Measurements from ENCODE around the gene MIER2. TPM values are rescaled to one million over a fixed set of nuclear protein-coding genes. Genes with fewer than 3 reads are reported as not detected.

The MIER2 gene
- polyA plus RNA-seq, 3 donors, result 3.6 to 21.9 (median 6.9) TPM

DNA sequence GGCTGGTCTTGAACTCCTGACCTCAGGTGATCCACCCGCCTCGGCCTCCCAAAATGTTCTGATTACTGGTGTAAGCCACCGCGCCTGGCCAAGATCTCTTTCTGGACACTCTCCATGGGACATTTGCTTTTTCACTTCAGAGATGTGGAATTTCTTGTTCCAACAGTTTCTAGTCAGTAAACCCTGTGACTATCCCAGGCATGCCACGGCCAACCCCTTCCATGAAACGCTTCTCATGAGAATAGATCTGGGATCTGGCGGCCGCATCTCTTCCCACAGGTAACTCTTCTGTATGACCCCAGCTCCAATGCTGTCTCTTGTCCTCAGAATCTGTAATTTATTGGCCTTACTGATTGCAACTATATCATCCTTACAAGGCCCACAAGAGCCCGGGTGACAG is 69.6 kb downstream of the MIER2 start:
- peaks cover 0 to 1% (median 0%) of the 10 kb centered on the region in 7 donors for H3K9me3 Mint-ChIP-seq
- no peak overlapping the region for H3K27ac Mint-ChIP-seq
- Histone ChIP-seq H3K9me3 (replicated peaks in 1 of 2; ENCODE audit: control insufficient read depth in 1 of 2, insufficient read depth in 1 of 2, low read length in 2 of 2) (no peaks in the 10 kb centered on the region), H2AFZ (ENCODE audit: insufficient read depth, low read depth, low read length, poor library complexity, severe bottlenecking) (no peak overlapping the region), H3K27me3 (ENCODE audit: control insufficient read depth in 2 of 2, insufficient read depth in 2 of 2, low read length in 2 of 2) (peaks cover 0 to 7% of the 10 kb centered on the region in 2 donors), H4K20me1 (ENCODE audit: insufficient read depth, low read length) (no peaks in the 10 kb centered on the region), H3K36me3 (replicated peaks in 1 of 2; ENCODE audit: control insufficient read depth in 1 of 2, insufficient read depth in 2 of 2, low read length in 2 of 2) (no peaks in the 10 kb centered on the region), H3K4me1 (ENCODE audit: control insufficient read depth in 1 of 2, insufficient read depth in 2 of 2, low read length in 2 of 2) (no peaks in the 10 kb centered on the region), H3K4me3 (replicated peaks in 1 of 3; ENCODE audit: low read depth in 2 of 3, low read length in 3 of 3) (no peak overlapping the region), H3K9ac (ENCODE audit: insufficient read depth, low read length, poor library complexity, severe bottlenecking) (no peak overlapping the region), H3K27ac (ENCODE audit: low read depth in 1 of 2, low read length in 2 of 2) (no peak overlapping the region), H3K4me2 (replicated peaks; ENCODE audit: extremely low read depth, low read length, poor library complexity, severe bottlenecking) (no peak overlapping the region), H3K79me2 (ENCODE audit: insufficient read depth, low read length) (no peaks in the 10 kb centered on the region)
- TF ChIP-seq CTCF (IDR thresholded peaks at IDR 0.05), result no peak
- H3K36me3 Mint-ChIP-seq, result no peaks in the 10 kb centered on the region
- intact Hi-C loops (cut with micrococcal nuclease), result no loop called here
- no peaks in the 10 kb centered on the region for H3K4me1 Mint-ChIP-seq
- H3K4me3 Mint-ChIP-seq, result no peak overlapping the region
- no peak for DNase-seq
- WGBS (ENCODE audit: insufficient coverage), result 93% methylated on average over 7 of the region's 9 CpGs
- peaks cover 15 to 38% (median 27%) of the 10 kb centered on the region in 3 donors for H3K27me3 Mint-ChIP-seq (ENCODE audit: low read depth in 3 of 3)

- H3K9me3 Mint-ChIP-seq, result peaks cover 0 to 1% (median 0%) of the 10 kb centered on the region in 7 donors
- H3K4me1 Mint-ChIP-seq, result no peaks in the 10 kb centered on the region
Observed at GRCh38 chr19:273393-273792, 71.2 kb downstream of the MIER2 start.

More at GRCh38 chr19:273393-273792, 71.2 kb downstream of the MIER2 start:
- Mint-ChIP-seq H3K4me3 (no peak overlapping the region), H3K27me3 (ENCODE audit: low read depth in 3 of 3) (peaks cover 13 to 40% (median 26%) of the 10 kb centered on the region in 3 donors), H3K36me3 (no peaks in the 10 kb centered on the region), H3K27ac (no peak overlapping the region)
- no peaks in the 10 kb centered on the region for H3K4me1 ChIP-seq (ENCODE audit: control insufficient read depth in 1 of 2, insufficient read depth in 2 of 2, low read length in 2 of 2)
- H3K4me3 ChIP-seq (replicated peaks in 1 of 3; ENCODE audit: low read depth in 2 of 3, low read length in 3 of 3), result no peak overlapping the region
- H3K79me2 ChIP-seq (ENCODE audit: insufficient read depth, low read length), result no peaks in the 10 kb centered on the region
- no peak overlapping the region for H3K9ac ChIP-seq (ENCODE audit: insufficient read depth, low read length, poor library complexity, severe bottlenecking)
- 87% methylated on average over 4 of the region's 6 CpGs for WGBS (ENCODE audit: insufficient coverage)
- H3K36me3 ChIP-seq (replicated peaks in 1 of 2; ENCODE audit: control insufficient read depth in 1 of 2, insufficient read depth in 2 of 2, low read length in 2 of 2), result no peaks in the 10 kb centered on the region
- H3K27ac ChIP-seq (ENCODE audit: low read depth in 1 of 2, low read length in 2 of 2), result no peak overlapping the region
- H3K4me2 ChIP-seq (replicated peaks; ENCODE audit: extremely low read depth, low read length, poor library complexity, severe bottlenecking), result no peak overlapping the region
- no peaks in the 10 kb centered on the region for H4K20me1 ChIP-seq (ENCODE audit: insufficient read depth, low read length)
- no peak for TF ChIP-seq CTCF (IDR thresholded peaks at IDR 0.05)
- H3K9me3 ChIP-seq (replicated peaks in 1 of 2; ENCODE audit: control insufficient read depth in 1 of 2, insufficient read depth in 1 of 2, low read length in 2 of 2), result no peaks in the 10 kb centered on the region
- H3K27me3 ChIP-seq (ENCODE audit: control insufficient read depth in 2 of 2, insufficient read depth in 2 of 2, low read length in 2 of 2), result peaks cover under 1 to 10% of the 10 kb centered on the region in 2 donors
- no peak overlapping the region for H2AFZ ChIP-seq (ENCODE audit: insufficient read depth, low read depth, low read length, poor library complexity, severe bottlenecking)
- intact Hi-C loops (cut with micrococcal nuclease), result no loop called here
- DNase-seq, result no peak

Data from CD14-positive monocyte (primary cell).